Prostate gland (tissue), 2 donors: Measurements from ENCODE around the gene PDE11A.

ENCODE experiments used
- POLR2A ChIP-seq: fragments of 450-650 bp; IDR thresholded peaks from one replicate; pipeline ENCODE4 v1.6.1; 2016; ENCODE audit warnings: antibody characterized with exemption, mild to moderate bottlenecking
- POLR2AphosphoS5 ChIP-seq: sonication (generic); formaldehyde crosslinking; IDR thresholded peaks from one replicate; pipeline ENCODE4 v1.6.1; 2017; ENCODE audit warnings: antibody characterized with exemption
- TF ChIP-seq, protein P1 (sequence below), 4 experiments: fragments of 200-600 bp in 2 of 4; fragments of 450-650 bp in 2 of 4; sonication (generic) in 2 of 4; IDR thresholded peaks; 1 replicate in 3 of 4; 2 replicates in 1 of 4; pipeline ENCODE4 v1.5.1; 2016 to 2019; ENCODE audit warnings: antibody characterized with exemption in 4 of 4, mild to moderate bottlenecking in 2 of 4, moderate library complexity in 2 of 4

DNA sequence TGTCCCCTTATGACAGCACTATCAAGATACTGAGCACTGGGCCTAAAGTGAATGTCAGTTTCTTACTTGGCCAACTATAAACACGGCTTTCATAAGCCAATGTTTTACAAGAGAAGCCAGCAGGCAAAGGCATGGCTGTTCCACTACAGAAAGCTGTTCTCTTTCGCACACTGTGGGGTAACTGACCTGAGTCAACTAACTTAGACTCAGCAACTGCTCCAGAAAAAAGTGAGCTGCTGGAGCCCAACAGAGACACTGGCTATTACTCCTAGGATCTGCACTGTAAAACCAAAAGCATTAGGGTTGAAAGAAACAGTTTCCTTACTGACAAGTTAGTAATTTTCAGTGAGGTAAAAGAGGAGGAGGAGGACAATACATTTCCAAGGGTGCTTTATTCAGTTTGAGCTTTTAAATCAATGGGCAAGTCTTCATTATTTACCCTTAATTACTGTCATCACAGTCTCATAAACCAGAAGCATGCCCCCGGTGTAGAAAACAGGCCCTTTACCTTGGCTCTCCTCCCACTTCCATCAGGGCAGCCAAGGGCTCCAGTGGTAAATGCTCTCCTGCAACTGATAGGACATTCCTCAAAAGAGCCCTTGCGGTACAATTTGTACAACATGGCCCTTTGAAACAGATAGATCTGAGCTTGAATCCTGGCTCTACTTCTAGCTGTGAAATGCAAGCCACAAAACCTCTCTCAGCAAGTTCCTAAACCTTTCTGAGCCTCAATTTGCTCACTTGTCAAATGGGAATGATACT is 275.7 kb downstream of the PDE11A start:
- TF ChIP-seq POLR2A (no peak), POLR2AphosphoS5 (no peak)
- TF ChIP-seq, protein P1, sequence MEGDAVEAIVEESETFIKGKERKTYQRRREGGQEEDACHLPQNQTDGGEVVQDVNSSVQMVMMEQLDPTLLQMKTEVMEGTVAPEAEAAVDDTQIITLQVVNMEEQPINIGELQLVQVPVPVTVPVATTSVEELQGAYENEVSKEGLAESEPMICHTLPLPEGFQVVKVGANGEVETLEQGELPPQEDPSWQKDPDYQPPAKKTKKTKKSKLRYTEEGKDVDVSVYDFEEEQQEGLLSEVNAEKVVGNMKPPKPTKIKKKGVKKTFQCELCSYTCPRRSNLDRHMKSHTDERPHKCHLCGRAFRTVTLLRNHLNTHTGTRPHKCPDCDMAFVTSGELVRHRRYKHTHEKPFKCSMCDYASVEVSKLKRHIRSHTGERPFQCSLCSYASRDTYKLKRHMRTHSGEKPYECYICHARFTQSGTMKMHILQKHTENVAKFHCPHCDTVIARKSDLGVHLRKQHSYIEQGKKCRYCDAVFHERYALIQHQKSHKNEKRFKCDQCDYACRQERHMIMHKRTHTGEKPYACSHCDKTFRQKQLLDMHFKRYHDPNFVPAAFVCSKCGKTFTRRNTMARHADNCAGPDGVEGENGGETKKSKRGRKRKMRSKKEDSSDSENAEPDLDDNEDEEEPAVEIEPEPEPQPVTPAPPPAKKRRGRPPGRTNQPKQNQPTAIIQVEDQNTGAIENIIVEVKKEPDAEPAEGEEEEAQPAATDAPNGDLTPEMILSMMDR (IDR thresholded peaks at IDR 0.05): no peak
